ENCODE results near the gene OAS3. TPM values are rescaled to one million over a fixed set of nuclear protein-coding genes. Genes with fewer than 3 reads are reported as not detected.

Gene OAS3
- total RNA-seq, 1 experiment from 2014 or later = 159 TPM

GRCh38 chr12:112936264-112936663 lies 2.0 kb upstream of the OAS3 start:
- BruUV-seq (replicated peaks) = no TSS peak
- no peak overlapping the region for H3K4me3 Mint-ChIP-seq (ENCODE audit: low read depth, unreplicated experiment)
- H3K4me1 Mint-ChIP-seq (ENCODE audit: low read depth, unreplicated experiment) = peaks cover 46% of the 10 kb centered on the region
- no peak overlapping the region for H3K27ac Mint-ChIP-seq (ENCODE audit: unreplicated experiment)
- no peaks in the 10 kb centered on the region for H3K9me3 Mint-ChIP-seq (ENCODE audit: low read depth, unreplicated experiment)
- peaks cover 21% of the 10 kb centered on the region for H3K36me3 Mint-ChIP-seq (ENCODE audit: insufficient read depth, unreplicated experiment)
- intact Hi-C loops (cut with micrococcal nuclease; ENCODE audit: unreplicated experiment) = loop anchor here (5.0 kb wide), 1 partner anchor 34 kb away; no protein-coding TSS in a partner anchor
- H3K27me3 Mint-ChIP-seq (ENCODE audit: unreplicated experiment) = no peaks in the 10 kb centered on the region
- CTCF ChIA-PET = no interaction called here
- no peak for DNase-seq
- no peak for TF ChIP-seq CTCF (IDR thresholded peaks at IDR 0.05; ENCODE audit: unreplicated experiment)

- peak overlapping the region; percentile 13 for H3K27ac Mint-ChIP-seq (ENCODE audit: unreplicated experiment)
- peaks cover 21% of the 10 kb centered on the region for H3K36me3 Mint-ChIP-seq (ENCODE audit: insufficient read depth, unreplicated experiment)
- CTCF ChIA-PET = interaction anchor here (1.5 kb wide), 1 partner anchor 30 kb away, joined by 9 read pairs; the partner anchor contains the start of gene OAS1
These were observed 1.3 kb upstream of the OAS3 start for GRCh38 chr12:112936927-112937326.

DNA sequence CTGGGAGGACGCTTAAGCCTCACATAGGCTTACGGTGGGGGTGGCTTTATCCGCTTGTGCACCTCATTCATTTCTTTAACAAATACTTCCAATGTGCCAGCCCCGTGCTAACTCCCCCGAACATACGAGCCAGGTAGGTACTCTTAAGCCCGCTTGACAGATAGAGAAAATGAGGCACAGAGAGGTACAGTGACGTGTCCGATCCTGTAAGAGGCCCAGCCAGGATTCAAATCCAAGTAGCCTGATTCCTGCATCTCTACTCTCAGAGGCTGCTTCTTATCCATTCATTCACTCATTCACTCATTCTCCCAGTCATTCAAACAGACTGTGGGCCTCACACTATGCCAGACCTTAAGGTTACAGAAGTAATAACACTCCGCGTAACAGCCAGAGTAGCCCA lies 477 bp downstream of the OAS3 start:
- TF ChIP-seq CTCF (IDR thresholded peaks at IDR 0.05; ENCODE audit: unreplicated experiment) = no peak
- no peaks in the 10 kb centered on the region for H3K9me3 Mint-ChIP-seq (ENCODE audit: low read depth, unreplicated experiment)
- H3K4me1 Mint-ChIP-seq (ENCODE audit: low read depth, unreplicated experiment) = peaks cover 36% of the 10 kb centered on the region
- peaks cover 21% of the 10 kb centered on the region for H3K36me3 Mint-ChIP-seq (ENCODE audit: insufficient read depth, unreplicated experiment)
- no peak for DNase-seq
- CTCF ChIA-PET = interaction anchor here (1.3 to 1.7 kb wide), 3 partner anchors 32 to 38 kb away, joined by 4 to 9 read pairs (median 5); partner anchors contain the start of gene OAS1
- no peaks in the 10 kb centered on the region for H3K27me3 Mint-ChIP-seq (ENCODE audit: unreplicated experiment)
- BruUV-seq (replicated peaks) = TSS peak; percentile 63
- peak overlapping the region; percentile 91 for H3K27ac Mint-ChIP-seq (ENCODE audit: unreplicated experiment)
- peak overlapping the region; percentile 96 for H3K4me3 Mint-ChIP-seq (ENCODE audit: low read depth, unreplicated experiment)
- intact Hi-C loops (cut with micrococcal nuclease; ENCODE audit: unreplicated experiment) = loop anchor here (5.0 kb wide), 1 partner anchor 36 kb away; no protein-coding TSS in a partner anchor

More at GRCh38 chr12:112936927-112937326, 1.3 kb upstream of the OAS3 start:
- no peak overlapping the region for H3K4me3 Mint-ChIP-seq (ENCODE audit: low read depth, unreplicated experiment)
- intact Hi-C loops (cut with micrococcal nuclease; ENCODE audit: unreplicated experiment) = loop anchor here (5.0 kb wide), 1 partner anchor 35 kb away; no protein-coding TSS in a partner anchor
- TF ChIP-seq CTCF (IDR thresholded peaks at IDR 0.05; ENCODE audit: unreplicated experiment) = no peak
- DNase-seq = no peak
- BruUV-seq (replicated peaks) = no TSS peak
- no peaks in the 10 kb centered on the region for H3K9me3 Mint-ChIP-seq (ENCODE audit: low read depth, unreplicated experiment)
- no peaks in the 10 kb centered on the region for H3K27me3 Mint-ChIP-seq (ENCODE audit: unreplicated experiment)
- peaks cover 46% of the 10 kb centered on the region for H3K4me1 Mint-ChIP-seq (ENCODE audit: low read depth, unreplicated experiment)

GRCh38 chr12:112939761-112940381 lies 1.6 kb downstream of the OAS3 start:
- no peak overlapping the region for H3K27ac Mint-ChIP-seq (ENCODE audit: unreplicated experiment)
- H3K9me3 Mint-ChIP-seq (ENCODE audit: low read depth, unreplicated experiment) = no peaks in the 10 kb centered on the region
- BruUV-seq (replicated peaks) = no TSS peak

More at GRCh38 chr12:112939761-112940381, 1.6 kb downstream of the OAS3 start:
- intact Hi-C loops (cut with micrococcal nuclease; ENCODE audit: unreplicated experiment) = loop anchor here (5.0 kb wide), 1 partner anchor 38 kb away; no protein-coding TSS in a partner anchor
- no peak for DNase-seq
- Mint-ChIP-seq H3K4me1 (ENCODE audit: low read depth, unreplicated experiment) (peaks cover 36% of the 10 kb centered on the region), H3K4me3 (ENCODE audit: low read depth, unreplicated experiment) (peak overlapping the region; percentile 96), H3K36me3 (ENCODE audit: insufficient read depth, unreplicated experiment) (peaks cover 21% of the 10 kb centered on the region), H3K27me3 (ENCODE audit: unreplicated experiment) (no peaks in the 10 kb centered on the region)
- CTCF ChIA-PET = interaction anchor here (1.3 kb wide), 1 partner anchor 33 kb away, joined by 4 read pairs; the partner anchor contains the start of gene OAS1
- no peak for TF ChIP-seq CTCF (IDR thresholded peaks at IDR 0.05; ENCODE audit: unreplicated experiment)
